ENCODE measurements around the gene FADS6.
"Not testable (repeated sequence)": the region's sequence is repeated elsewhere in the genome, so short reads cannot be mapped to it uniquely, and the experiment has no call there.

Gene FADS6

DNA sequence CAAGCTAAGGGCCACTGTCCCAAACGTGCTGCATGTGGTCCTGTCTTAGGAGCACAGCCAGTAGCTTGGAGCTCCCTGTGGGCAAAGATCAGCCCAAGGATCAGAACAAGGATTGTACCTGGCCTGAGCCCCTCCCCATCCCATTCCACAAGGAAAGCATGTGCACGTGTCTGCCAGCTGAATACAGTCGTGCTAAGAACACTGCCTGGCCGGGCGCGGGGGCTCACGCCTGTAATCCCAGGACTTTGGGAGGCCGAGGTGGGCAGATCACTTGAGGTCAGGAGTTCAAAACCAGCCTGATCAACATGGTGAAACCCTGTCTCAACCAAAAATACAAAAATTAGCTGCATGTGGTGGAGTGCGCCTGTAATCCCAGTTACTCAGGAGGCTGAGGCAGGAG is 23.4 kb downstream of the FADS6 start:
- H3K4me3 ChIP-seq (ENCODE audit: low read depth, low read length): not testable (repeated sequence)

DNA sequence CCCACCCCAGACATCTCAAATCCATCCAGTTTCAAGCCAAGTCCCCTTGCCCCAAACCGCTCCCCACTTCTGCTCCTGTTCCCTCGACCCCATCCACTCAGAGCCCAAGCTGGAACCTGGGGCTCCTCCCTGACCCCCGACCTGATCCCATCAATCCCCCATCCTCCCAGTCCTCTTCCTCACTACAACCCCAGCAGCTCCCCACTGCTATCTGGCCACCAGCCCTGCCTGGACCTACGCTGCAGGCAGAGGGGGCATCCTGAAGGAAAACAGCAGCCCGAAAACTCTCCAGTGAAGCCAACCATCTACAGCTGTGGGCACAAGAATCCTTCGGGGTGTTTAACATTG is 24.6 kb downstream of the FADS6 start:
- no peak overlapping the region for H3K4me3 ChIP-seq (ENCODE audit: low read depth, low read length)

DNA sequence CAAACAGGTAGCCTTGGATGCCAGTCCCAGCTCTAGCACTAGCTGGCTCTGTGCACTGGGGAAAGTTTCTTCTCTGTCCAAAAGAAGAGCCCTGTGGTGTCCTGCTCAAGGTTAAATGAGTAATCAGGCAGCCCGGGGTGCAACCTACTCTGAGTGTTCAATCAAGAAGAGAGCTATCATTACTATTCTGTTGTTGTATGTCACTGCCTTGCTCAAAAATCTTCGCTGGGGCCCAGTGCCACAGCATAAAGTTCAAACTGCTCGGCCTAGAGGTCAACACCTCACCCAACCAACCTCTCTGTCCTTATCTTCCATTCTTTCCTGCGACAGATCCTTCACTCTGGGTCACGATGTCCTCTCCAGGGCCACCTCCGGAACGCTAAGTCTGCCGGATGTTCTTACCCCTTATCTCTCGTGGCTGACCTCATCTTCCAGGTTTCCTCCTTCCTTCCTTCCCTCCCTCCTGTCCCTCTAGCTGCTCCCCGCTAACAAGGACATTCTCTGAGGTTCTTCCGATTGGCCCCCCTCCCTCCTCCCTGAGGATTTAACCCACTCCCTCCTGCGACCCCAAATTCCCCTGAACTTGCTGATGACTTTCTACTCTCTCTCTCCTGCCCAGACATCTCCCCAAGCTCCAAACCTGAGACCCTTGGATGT is 25.1 kb downstream of the FADS6 start:
- no peak overlapping the region for H3K4me3 ChIP-seq (ENCODE audit: low read depth, low read length)

DNA sequence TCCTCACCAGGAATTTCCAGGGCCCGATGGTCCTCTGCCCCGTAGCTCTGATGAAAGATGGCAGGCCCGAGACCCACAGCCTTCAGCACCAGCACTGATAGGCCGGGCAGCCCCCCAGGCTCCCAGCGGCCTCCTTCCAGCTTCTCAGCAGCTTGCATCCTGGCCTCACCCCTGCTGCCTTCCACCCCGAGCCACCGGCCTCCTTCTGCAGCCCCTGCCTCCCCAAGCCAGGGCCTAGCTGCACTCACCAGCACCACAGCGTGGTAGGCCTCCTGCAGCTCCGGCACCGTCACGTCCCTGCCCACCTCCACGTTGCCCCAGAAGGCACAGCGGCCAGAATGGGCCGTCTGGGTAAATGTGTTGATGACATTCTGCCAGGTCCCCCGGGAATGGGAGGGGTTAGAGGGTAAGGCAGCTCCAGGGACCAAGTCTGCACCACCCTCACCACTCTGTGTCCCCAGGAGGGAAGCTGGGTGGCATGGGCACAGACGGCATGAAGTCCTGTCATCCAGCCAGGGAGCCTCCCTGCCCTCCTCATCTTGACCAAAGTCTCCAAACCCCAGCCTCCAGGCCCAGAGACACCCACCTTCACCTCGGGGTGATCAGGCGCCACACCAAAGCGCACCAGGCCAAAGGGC is 27.1 kb downstream of the FADS6 start:
- no peak overlapping the region for H3K4me3 ChIP-seq (ENCODE audit: low read depth, low read length)

DNA sequence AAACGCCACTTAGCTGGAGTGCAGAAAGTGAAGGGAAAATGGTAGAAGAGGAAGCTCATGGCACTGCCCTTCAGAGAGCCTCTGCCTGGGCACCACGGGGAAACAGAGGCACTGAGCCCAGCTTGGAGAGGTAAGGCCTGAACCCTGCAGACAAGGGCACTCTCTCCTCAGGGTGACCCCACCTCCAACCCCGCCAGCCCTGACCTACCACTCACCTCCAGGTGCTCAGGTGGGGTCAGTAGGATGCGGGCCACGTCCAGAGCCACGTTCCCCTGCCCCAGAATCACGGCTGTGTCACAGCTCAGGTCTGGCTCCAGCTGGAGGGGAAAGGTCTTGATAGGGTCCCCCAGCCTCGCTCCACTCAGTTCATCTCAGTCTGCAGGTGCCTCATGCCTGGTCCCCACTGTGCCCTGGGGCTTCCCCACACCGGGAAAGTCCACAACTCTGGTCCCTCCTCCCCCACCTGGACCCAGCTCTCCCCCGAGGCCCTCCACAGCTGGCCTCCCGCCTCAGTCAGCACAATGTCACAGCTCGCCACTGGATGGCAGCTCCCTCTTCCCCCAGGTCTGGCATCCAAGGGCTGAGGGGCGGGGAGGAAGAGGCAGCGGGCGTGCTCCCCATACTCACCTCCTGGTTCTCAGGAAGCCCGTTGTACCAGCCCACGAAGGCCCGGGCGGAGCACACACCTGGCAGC is 27.8 kb downstream of the FADS6 start:
- no peak overlapping the region for H3K4me3 ChIP-seq (ENCODE audit: low read depth, low read length)

DNA sequence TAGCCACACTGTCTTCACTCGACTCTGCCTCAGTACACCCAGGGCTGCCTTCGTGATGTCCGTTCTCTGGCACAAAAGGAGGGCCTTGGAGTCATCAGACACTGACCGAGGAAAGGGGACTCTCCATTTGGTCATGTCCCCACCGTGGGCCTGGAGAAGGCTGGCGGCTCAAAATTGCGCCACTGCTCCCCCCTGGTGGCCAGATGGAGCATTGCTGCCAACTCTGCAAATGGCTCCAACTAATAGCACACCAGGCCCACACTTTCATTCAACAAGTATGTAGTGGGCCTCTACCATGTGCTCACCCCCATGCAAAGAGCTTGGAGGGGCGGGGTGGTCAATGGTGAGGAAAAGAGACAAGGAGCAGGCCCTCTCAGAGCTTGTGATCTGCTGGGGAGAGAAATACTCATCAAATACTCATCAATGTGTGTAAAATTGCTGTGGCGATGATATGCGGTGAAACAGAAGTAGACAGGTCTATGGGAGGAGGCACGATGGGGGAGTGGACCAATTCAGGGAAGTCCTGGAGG is 28.5 kb downstream of the FADS6 start:
- no peak overlapping the region for H3K4me3 ChIP-seq (ENCODE audit: low read depth, low read length)

DNA sequence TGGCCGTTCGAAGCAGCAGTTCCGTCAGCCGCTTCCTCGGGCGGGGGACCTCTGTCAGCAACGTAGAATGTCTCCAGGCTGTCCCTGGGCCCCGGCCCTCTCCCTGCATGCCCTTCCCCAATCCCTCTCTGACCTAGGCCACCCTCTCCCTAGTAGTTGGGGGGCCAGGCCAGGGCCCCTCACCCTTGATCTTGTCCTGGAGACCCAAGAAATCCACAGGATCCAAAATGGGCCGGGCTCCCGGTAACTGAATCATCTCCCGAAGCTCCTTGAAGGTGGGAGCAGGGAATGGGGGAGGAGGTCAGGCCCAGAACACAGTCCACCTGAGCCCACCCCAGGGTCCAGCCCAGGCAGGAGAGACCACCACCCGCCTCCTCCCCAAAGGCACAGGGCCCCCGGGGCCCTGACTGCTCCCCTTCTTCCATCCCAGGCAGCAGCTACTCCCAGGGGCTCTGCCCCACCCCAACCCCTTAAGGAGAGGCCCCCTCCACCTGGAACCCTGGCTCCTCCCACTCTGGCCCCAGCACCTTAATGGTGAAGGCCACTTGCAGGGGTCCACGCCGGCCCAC is 29.1 kb downstream of the FADS6 start:
- no peak overlapping the region for H3K4me3 ChIP-seq (ENCODE audit: low read depth, low read length)

DNA sequence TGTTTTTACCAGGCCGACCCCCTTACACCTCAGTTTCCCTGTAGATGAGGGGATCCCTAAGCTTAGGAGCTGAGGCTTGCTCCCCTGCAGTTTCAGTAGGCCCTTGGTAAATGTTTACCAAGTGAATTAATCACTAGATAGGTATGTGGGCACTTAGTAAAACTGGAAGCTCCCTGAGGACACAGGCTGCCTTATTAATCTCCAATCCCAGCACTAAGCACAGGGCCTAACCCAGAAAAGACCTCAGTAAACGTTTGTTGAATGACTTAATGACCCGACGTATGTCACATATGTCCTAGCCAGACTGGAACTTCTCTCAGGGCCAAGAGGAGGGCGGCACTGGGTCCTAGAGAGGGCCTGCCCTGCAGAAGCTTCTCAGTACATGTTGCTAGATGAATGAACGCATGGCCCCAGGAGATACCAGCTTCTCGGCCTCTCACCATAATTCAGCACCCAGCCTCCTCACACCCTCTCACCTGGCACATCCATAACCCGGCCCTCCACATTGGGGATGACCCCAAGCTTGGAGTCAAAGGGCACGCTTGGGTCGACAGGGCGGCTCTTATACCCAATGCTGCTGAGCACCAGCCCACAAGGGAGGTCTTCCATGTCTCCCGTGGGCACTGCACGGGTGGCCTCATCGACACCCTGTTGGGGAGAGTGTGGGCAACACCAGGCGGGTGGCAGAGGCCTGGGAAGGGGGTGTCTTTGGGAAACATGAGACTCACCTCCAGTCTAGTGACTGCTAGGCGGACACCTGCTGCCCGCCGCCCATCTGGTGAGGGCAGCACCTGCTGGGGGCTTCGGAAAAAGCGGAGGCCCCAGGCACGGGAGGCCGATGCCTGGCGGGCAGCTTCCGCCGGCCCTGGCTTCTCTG is 29.8 kb downstream of the FADS6 start:
- no peak overlapping the region for H3K4me3 ChIP-seq (ENCODE audit: low read depth, low read length)

DNA sequence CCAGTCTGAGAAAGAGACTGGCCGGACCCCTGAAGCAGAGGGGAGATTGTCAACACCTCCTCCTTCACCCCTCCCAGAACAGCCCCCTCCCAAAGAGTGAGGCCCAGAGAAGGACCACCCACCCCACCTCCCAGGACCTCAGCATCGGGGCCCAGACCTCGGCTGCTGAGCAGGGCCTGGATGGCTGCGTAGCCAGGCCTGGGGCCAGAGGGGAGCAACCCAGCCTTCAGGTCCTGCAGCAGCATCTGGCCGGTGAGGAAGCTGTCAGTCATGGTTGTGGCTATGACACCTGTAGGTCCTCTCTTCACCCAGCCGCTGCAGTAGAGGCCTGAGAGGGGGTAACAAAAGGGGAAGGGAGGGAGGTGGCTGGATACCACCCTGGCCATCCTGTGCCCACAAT is 30.5 kb downstream of the FADS6 start:
- no peak overlapping the region for H3K4me3 ChIP-seq (ENCODE audit: low read depth, low read length)

DNA sequence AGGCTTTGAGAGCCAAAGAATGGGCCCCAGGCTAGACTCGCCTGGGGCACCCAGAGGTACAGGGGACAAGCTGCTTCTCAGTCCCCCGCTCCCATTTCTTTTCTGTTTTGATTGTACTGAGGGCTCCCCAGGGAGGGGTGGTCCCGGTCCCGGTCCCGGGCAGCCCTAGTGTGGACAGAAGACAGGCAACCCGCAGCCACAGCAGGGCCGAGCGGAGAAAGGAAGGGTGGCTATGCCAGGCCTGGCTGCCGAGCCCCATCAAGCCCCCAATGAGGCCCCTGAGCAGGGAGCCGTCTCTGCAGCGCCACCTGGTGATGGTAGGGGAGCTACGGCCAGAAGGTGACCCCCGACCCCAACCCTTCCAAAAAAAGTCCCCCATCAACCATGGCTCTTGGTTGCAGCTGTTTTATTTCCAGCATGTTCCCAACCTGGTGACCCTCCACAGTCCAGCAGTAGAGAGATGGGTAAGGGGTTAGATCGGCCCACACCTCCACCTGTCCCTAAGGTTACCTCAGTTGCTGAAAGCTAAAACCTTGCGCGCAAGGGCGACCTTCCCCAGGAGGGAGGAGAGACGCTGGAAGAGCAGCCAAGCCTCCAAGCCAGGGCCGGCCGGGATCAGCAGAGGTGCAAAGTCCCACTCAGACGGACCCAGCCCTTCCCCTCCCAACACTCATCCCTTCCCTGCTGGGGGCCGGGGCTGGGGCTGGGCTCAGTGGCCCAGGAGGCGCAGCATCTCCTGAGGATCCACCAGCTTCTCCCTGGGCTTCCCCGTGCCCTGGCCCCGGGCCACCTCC is 31.1 kb downstream of the FADS6 start:
- H3K4me3 ChIP-seq (ENCODE audit: low read depth, low read length): no peak overlapping the region

DNA sequence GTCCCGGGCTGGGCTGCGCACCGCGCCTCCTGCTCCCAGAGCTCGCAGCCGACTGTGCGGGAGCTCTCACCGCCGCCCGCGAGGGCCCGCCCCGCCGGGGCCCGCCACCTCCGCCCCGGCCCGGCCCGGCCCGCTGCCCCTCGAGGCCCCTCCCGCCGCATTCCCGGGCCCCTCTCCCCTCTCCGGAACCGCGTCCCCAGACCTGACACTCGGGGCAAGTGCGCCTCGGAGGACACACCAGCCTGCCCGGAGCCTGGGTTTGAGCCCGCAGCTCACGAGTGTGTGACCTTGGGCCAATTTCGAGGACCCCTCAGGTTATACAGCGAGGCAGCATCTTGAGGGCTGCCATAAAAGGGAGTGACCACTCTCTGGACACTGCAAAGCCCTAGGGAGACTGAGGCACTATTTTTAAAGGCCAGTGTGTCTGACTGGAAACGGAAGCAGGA is 31.7 kb downstream of the FADS6 start:
- H3K4me3 ChIP-seq (ENCODE audit: low read depth, low read length): no peak overlapping the region

DNA sequence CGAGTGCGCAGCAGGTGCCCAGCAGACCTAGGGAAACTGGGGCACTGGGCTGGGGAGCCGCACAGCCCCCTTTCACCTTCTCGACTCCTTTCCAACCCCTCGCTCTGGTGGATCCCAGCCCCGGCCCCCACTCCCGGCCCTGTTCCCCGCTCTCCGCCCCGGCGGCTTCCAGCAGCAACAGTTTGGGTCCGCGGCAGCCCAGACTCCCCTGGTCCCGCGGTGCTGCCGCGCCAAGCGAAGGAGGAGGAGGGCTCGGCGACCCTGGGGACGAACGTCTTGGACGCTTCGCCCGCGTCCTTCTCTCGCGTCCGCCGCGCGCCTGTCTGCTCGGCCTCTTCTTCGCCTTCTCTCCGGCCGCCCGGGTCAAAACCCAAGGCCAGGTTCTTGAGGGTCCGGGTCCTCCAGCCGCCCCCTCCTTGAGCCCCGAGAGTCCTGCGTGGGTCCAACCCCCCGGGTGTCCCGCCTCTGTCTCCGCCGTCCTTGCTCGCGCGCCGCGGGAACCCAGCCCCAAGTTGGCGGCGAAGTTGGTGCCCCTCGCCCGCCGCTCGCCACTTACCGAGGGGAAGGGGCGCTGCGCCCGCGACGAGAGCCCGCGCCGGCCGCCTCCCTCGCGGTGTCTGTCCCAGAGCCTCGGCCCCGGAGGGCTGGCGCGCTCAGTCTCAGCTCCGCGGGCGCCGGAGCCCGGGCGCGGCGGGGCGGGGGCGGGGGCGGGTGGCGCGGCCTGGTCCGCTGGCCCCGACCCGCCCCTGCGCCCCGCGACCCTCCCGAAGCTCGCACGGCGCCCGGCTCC is 32.4 kb downstream of the FADS6 start:
- H3K4me3 ChIP-seq (ENCODE audit: low read depth, low read length): peak overlapping the region; percentile 17

DNA sequence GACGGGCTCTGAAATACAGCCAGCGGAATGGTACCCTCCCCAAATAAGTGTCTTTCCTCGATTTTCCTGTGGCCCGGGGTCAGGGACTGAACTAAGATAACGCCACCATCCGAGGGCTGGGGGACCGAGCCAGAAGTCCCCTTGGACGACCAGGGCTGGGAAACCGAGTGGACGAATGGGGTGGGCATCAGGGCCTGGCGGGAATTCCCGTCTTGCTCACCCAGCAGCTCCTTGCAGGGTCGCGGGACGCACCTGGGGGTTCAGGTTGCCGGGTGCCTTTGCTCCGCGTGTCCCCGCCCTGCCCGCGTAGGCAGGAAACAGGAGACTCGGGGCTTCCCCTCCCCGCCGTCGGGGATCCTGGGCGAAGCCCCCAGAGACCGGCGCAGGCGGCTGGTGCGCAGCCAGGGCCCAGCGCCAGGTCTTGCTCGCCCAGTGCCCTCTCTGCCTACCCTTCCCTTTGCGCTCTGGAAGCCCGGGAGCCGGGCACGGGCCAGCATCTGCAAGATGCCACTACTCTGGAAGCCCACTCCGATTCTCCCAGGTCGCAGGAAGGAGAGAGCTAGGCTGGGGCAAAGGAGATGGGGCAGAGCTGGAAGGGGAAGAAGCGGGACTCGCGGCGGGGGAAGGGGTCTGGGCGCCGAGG is 33.1 kb downstream of the FADS6 start:
- peak overlapping the region; percentile 13 for H3K4me3 ChIP-seq (ENCODE audit: low read depth, low read length)

DNA sequence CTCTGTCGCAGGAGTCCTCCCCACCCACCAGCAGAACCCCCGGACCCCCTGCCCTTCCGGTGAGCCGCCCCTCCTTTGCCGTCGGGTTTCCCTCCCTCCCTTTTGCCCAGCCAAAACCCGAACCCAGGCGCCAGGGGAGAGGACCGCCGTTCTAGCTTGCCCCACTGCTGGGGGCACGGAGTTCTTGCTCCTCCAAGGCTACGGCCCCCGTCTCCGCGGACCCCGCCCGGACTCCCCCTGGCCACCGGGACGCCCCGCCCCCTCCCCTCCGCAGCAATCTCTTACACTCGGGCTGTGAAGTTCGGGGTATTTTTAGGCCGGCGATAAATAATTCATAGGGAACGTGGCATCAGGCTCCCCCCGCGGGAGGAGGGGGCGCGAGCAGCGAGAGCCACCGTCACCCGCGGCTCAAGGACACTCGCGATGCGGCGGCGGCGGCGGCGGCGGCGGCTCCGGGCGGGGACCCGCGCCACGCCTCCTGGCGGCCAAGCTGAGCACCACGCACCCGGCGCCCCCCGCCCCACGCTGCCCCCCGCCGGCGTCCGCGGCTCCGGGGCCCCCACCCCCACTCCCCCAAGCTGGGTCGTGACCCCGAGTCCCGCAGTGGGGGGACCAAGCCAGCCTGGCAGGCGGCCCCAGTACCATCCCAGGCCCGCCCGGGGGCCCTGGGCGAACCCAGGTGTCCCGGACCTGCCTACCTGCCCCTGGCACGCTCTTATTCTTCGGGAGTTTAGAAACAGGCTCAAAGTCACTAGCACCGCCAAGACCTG is 33.8 kb downstream of the FADS6 start, which contains the start of gene GRIN2C:
Gene GRIN2C, minus strand, starts transcription at position 427 of the 770 bp plus-strand sequence. CDS start 4,793 bp downstream, outside the sequence.
- H3K4me3 ChIP-seq (ENCODE audit: low read depth, low read length): peak within 1 kb of the TSS; percentile 13

DNA sequence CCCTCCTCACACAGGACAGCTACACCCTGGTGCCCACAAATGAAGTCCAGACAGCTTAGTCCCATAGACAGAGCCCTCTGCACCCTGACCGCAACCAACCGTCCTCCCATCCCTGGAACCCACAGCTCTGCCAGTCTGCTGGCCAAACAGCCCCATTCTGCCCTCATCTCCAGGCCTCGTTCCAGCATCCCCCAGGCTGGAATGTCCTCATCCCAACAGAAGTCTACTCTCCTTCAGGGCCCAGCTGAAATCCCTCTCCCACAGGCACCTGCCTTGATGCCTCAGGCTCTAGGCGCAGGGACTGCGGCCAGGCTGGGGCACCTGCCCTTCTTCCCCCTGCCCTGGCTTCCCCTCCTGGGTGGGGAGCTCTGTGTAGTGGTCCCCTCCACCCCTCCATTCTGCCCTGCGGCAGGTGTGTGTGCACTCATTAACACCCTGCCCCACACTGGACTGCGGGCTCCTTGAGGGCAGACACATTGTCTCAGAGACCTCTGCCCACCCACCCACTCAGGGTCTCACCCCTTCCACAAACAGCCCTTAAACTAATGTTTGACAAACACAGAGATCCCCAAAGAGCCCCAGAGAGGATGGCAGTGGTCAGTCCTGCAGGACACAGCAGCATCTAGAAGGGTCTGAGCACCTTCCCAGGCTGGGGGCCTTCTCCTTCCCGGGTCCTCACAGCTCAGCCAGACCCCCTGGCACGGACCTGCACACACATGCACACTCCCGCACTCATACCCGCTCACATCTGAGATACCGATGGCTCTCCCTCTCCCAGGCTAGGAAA is 34.6 kb downstream of the FADS6 start:
- H3K4me3 ChIP-seq (ENCODE audit: low read depth, low read length): no peak overlapping the region

DNA sequence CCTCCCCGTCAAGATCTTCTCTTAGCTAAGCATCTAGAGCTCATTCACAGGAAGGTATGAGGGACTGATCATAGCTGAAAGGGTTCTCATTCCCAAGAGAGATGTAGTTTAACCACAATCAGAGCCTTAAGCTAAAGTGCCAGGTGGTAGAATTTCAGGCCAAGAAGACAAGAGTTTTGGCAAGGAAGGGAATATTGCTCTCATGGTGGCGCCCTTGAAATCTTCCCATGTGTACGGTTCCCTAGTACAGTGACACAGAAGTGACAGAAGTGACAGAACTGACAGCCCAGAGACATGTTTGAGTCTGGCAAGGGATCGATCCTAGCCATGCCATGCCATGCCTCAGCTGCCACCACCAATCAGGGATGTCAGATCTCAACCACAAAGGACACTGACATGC is 36.2 kb downstream of the FADS6 start:
- no peak overlapping the region for H3K4me3 ChIP-seq (ENCODE audit: low read depth, low read length)

DNA sequence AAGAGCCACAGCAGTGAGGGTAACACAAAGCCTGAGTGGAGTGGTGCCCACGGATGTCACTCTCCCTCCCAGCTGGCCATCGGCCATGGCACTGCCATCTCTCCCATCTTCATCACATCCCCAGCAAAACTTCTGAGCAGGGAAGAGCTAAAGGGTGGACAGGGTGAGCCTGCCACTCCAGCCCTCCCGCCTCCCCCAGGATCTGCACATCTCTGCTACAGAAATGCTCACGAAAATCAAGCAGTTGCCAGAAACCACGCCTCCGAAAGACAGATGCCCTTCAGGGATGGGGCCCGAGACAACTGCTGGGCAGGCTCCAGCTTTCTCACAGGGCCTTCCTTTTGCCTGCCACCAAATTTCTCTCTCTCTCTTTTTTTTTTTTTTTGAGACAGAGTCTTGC is 37.3 kb downstream of the FADS6 start:
- no peak overlapping the region for H3K4me3 ChIP-seq (ENCODE audit: low read depth, low read length)

Measured in iPS-11a (cell line).